Activated T-cell treated with anti-CD3 and anti-CD28 coated beads, Interleukin-2, amount 50 U/mL, for 48 hours (primary cell): ENCODE measurements around the gene OXSR1.
"Not testable (repeated sequence)": the region's sequence is repeated elsewhere in the genome, so short reads cannot be mapped to it uniquely, and the experiment has no call there.

Experiments used
- DNase-seq, 2 experiments: peaks; one replicate each; pipeline ENCODE4 v3.0.0-alpha.2; 2020

The OXSR1 gene

GRCh38 chr3:38235466-38235865, 70.1 kb downstream of the OXSR1 start:
- DNase-seq, result no peak

GRCh38 chr3:38238416-38239008, 73.2 kb downstream of the OXSR1 start:
- DNase-seq, result no peak

GRCh38 chr3:38242812-38243211, 77.5 kb downstream of the OXSR1 start:
- DNase-seq, result not testable (repeated sequence)

GRCh38 chr3:38245930-38246329, 80.6 kb downstream of the OXSR1 start:
- DNase-seq, result no peak

GRCh38 chr3:38247366-38248035, 82.2 kb downstream of the OXSR1 start:
- DNase-seq, result no peak

GRCh38 chr3:38250198-38250597, 84.9 kb downstream of the OXSR1 start:
- DNase-seq, result no peak

GRCh38 chr3:38251197-38251596, 85.9 kb downstream of the OXSR1 start:
- DNase-seq, result no peak

GRCh38 chr3:38253704-38254103, 88.4 kb downstream of the OXSR1 start:
- DNase-seq, result no peak

- no peak for DNase-seq
Observed at GRCh38 chr3:38254872-38255271, 89.5 kb downstream of the OXSR1 start.

- no peak for DNase-seq
Observed at GRCh38 chr3:38255627-38256026, 90.3 kb downstream of the OXSR1 start.

- no peak for DNase-seq
Observed at GRCh38 chr3:38257583-38257982, 92.2 kb downstream of the OXSR1 start.

- DNase-seq, result no peak
Observed at GRCh38 chr3:38260474-38260873, 95.1 kb downstream of the OXSR1 start.

- DNase-seq, result no peak
Observed at GRCh38 chr3:38264353-38264771, 99.0 kb downstream of the OXSR1 start.

GRCh38 chr3:38264779-38265178, 99.4 kb downstream of the OXSR1 start:
- no peak for DNase-seq

GRCh38 chr3:38265604-38266307, 100.4 kb downstream of the OXSR1 start, which contains the start of gene SLC22A13:
TSS of gene SLC22A13 (plus strand) at chr3:38265812. CDS start at chr3:38265861, 49 bp downstream.
- DNase-seq, result no peak

- DNase-seq, result no peak
Observed at GRCh38 chr3:38266810-38267209, 101.5 kb downstream of the OXSR1 start.

GRCh38 chr3:38267662-38268061, 102.3 kb downstream of the OXSR1 start:
- no peak for DNase-seq

GRCh38 chr3:38268087-38268486, 102.8 kb downstream of the OXSR1 start:
- DNase-seq, result no peak

GRCh38 chr3:38268522-38268921, 103.2 kb downstream of the OXSR1 start:
- no peak for DNase-seq

- DNase-seq, result no peak
Observed at GRCh38 chr3:38270606-38271005, 105.3 kb downstream of the OXSR1 start.

- no peak for DNase-seq
Observed at GRCh38 chr3:38271553-38271952, 106.2 kb downstream of the OXSR1 start.

GRCh38 chr3:38274864-38275649, 109.7 kb downstream of the OXSR1 start:
- no peak for DNase-seq

- no peak for DNase-seq
Observed at GRCh38 chr3:38275658-38276057, 110.3 kb downstream of the OXSR1 start.
